GM21526 (cell line): Measurements from ENCODE around the gene VMAC.
A peak's percentile ranks its signal among the peaks of the same experiment; 100 is the strongest.
"Not testable (repeated sequence)": the region's sequence is repeated elsewhere in the genome, so short reads cannot be mapped to it uniquely, and the experiment has no call there.

Source experiments
- ATAC-seq: cut with Tn5 transposase; IDR thresholded peaks from one replicate; pipeline ENCODE4 v1.9.1; 2021; ENCODE audit warnings: moderate library complexity; ENCODE audit not compliant: unreplicated experiment, low FRiP score

VMAC gene

GRCh38 chr19:5904352-5905113 lies at the start of gene VMAC:
VMAC (plus strand) TSS chr19:5904872; CDS start chr19:5904891, 19 bp downstream.
- ATAC-seq: peak; percentile 74

DNA sequence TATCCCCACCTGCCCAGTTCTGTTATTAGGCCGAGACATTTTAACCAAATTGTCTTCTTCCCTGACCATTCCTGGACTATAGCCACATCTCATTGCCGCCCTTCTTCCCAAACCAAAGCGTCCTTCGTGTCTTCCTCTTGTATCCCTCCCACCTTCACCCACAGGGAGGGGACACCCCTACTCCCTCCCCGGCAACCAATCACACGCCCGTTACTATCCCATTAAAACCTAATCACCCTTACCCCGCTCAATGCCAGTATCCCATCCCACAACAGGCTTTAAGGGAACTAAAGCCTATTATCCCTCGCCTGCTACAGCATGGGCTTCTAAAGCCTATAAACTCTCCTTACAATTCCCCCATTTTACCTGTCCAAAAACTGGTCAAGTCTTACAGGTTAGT lies 49.5 kb upstream of the VMAC start:
- ATAC-seq: not testable (repeated sequence)

DNA sequence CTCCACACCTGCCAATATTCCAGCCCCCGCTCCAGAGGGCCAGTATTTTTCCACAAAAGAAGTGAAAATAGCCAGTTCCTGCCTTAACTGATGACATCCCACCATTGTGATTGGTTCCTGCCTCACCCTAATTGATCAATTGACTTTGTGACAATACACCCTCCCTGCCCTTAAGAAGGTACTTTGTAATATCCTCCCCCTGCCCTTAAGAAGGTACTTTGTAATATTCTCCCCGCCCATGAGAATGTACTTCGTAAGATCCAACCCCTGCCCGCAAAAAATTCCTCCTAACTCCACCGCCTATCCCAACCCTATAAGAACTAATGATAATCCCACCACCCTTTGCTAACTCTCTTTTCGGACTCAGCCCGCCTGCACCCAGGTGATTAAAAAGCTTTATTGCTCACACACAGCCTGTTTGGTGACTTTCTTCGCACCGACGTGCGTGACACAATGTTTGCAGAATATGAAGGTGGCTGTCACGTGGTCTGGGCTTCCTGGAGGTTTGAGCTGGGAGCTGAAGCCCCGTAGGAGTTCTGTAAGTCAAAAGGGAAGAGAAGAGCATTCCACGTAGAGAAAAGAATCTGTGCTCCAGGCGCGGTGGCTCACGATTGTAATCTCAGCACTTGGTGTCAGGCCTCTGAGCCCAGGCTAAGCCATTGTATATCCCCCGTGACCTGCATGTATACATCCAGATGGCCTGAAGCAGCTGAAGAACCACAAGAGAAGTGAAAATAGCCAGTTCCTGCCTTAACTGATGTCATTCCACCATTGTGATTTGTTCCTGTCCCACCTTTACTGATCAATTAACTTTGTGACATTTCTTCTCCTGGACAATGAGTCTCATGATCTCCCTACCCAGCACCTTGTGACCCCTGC lies 47.2 kb upstream of the VMAC start:
- ATAC-seq: no peak

- no peak for ATAC-seq
Observed at GRCh38 chr19:5863030-5863665, 41.5 kb upstream of the VMAC start.

- ATAC-seq: no peak
Observed at GRCh38 chr19:5864013-5864720, 40.5 kb upstream of the VMAC start.

DNA sequence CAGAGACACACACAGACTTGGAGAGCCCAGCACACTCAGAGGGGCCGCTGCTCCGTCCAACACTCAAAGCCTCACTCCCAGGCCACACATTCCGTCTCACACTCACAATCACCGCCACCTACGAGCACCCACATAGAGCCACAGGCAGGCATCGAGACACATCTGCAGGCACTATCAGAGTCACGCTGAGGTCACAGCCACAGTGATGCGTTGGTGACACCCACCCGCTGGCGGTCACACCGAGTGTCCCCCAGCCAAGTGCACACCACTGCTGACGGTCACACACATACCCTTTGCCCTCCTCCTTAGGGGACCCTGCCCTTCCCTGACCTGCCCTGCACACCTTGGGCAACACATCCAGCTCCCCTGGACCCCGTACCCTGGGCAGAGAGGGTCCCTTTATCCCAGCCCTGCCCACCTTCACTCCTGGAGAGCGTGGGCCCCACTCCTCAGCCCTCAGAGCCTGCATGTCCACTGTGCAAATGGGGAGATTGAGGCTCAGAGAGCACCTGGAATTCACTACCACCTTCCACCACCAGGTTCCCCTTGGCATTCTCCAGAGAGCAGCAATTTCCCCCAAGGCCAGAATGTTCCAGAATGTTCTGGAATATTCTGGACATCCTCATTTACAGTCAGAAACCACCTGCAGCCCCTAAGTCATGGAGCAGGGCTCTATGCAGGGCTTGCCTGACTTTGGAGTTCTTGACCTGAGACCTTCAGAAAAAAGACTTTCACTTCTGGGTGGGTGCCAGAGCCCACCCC lies 39.8 kb upstream of the VMAC start:
- no peak for ATAC-seq

GRCh38 chr19:5865772-5866171 lies 38.9 kb upstream of the VMAC start:
- ATAC-seq: no peak

DNA sequence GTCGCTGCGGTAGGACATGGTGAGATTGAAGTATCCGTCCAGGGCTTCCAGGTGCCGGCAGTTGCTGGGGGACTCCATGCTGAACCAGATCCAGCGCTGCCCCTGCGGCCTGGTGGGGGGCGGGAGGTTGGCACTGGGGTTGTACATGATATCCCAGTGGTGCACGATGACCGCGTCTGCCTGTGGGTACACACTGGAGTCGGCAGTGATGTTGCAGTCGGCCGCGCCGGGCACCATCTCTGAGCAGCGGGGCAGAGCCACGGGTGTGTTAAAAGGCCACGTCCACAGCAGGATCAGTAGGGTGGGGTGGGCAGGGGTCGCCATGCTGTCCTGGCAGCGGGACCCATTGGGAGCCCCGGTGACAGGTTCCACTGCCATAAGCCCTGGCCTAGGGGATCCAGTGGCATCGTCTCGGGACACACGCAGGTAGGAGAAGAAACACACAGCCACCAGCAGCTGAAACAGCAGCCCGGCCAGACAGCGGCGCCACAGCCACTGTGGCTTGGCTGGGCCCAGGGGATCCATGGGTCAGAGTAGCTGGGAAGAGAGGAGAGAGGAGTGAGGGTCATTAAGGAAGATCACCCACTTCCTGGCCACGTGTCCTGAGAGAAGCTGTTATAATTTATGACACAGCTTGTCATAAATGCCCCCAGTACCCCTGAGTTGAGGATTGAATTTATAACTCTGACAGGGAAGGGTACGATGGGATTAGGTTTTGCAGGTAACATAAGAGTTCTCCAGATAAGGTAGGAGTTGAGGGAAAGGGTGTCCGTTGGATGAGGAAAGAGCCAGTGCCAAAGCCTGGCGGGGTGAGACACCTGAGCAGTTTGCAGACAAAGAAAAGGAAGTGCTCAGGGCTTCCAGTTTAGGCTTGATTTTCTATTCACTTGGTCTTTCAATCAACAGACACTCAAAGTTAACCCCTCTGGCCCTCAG lies 37.2 kb upstream of the VMAC start:
- no peak for ATAC-seq

DNA sequence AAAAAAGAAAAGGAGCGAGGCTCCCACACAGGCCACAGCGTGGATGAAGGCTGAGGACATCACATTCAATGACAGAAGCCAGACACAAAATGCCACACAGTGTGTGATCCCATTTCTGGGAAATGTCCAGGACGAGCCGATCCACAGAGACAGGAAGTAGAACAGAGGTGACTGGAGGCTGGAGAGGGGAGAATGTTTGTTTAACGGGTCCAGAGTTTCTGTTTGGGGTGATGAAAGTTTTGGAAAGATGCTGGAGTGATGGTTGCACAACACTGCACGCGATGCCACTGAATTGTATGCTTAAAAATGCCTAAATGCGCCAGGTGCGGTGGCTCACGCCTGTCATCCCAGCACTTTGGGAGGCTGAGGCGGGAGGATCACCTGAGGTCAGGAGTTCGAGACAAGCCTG lies 33.7 kb upstream of the VMAC start:
- ATAC-seq: no peak

- no peak for ATAC-seq
Observed at GRCh38 chr19:5873617-5874199, 31.0 kb upstream of the VMAC start.

GRCh38 chr19:5874496-5874895 lies 30.2 kb upstream of the VMAC start:
- ATAC-seq: not testable (repeated sequence)

DNA sequence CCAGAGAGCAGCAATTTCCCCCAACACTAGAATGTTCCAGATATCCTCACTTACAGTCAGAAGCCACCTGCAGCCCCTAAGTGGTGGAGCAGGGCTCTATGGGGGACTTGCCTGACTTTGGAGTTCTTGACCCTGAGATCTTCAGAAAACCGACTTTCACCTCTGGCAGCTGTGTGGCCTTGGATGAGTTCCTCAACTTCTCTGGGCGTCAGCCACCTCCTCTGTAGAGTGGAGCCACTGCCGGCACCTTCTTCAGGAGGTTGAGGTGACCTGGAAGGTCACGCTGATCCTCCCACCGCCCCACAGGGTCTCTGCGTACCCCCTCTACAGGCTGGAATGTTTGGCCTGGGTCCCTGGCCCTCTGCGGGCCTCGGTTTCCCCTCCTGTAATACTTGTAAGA lies 27.2 kb upstream of the VMAC start:
- ATAC-seq: no peak

DNA sequence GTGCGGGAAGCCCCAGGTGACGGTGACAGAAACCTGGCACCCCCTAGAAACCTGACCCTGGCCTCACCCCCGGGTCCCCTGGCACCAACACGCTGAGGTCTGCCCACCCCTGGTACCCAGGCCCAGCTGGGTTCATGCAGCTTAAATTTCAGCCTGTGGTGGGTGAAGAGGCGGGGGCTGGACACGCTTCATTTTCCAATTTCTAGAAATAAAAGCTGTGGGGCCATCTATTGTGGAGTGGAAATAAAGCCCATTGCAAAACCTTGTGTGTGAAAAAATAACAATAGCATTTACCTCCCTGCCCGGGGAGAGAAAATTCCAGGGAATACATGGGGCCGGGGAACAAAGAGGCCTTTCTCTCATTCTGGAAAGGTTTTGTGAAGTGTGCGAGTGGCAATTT lies 26.8 kb upstream of the VMAC start:
- no peak for ATAC-seq

DNA sequence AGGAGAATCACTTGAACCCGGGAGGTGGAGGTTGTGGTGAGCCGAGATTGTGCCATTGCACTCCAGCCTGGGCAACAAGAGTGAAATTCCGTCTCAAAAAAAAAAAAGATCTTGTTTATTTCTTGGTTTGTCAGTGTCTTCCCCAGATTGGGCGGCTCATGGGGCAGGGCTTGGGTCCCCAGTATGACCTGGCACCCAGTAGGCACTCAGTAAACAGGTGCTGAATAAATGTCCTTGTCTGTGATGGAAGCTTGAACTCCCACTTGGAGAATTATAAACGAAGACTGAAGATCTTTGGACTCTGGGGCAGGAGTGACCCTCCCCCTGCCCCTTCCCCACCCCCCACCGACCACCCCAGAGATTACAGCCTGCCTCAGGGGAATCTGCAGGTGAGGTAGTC lies 24.5 kb upstream of the VMAC start:
- no peak for ATAC-seq

DNA sequence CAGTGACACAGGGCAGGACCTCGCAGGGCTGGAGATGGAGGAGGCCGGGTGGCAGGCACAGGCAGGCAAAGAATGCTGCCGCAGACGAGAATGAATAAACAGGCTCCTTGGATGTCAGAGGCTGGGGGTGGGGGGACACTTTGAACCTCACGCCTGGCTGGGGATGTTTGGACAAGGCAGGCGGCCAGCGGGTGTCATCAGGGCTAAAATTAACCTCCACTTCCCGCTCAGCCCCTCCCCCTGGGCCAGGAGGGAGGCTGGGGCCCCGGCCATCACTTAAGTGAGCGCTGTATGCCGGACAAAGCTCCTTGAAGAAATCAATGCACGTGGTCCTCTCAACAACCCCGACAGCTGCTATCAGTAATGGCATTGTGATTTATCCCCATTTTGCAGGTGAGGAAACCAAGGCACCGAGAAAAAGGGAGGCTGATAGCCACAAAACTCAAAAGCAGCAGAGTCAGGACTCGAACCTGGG lies 24.0 kb upstream of the VMAC start:
- ATAC-seq: no peak

- ATAC-seq: no peak
Observed at GRCh38 chr19:5881543-5882299, 23.0 kb upstream of the VMAC start.

DNA sequence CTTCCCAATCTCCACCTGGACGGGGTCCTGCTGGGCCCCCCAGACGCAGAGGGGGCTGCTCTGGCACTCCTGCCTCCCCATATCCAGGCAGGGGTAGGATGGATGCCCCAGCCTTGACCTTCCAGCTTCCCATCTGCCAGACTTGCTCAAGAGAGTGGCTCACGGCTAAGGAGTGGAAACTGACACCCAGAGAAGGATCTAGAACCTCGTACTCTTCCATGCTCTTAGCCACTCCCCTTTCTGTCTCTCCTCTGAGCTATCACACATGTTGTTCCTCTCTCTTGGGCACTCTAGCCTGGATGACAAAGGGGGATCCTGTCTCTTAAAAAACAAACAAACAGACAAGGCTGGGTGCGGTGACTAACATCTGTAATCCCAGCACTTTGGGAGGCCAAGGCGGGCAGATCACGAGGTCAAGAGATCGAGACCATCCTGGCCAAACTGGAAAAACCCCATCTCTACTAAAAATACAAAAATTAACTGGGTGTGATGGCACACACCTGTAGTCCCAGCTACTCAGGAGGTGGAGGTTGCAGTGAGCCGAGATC lies 22.2 kb upstream of the VMAC start:
- no peak for ATAC-seq
